ENCODE measurements around the gene CDR2.
A peak's percentile ranks its signal among the peaks of the same experiment; 100 is the strongest.

The CDR2 gene

DNA sequence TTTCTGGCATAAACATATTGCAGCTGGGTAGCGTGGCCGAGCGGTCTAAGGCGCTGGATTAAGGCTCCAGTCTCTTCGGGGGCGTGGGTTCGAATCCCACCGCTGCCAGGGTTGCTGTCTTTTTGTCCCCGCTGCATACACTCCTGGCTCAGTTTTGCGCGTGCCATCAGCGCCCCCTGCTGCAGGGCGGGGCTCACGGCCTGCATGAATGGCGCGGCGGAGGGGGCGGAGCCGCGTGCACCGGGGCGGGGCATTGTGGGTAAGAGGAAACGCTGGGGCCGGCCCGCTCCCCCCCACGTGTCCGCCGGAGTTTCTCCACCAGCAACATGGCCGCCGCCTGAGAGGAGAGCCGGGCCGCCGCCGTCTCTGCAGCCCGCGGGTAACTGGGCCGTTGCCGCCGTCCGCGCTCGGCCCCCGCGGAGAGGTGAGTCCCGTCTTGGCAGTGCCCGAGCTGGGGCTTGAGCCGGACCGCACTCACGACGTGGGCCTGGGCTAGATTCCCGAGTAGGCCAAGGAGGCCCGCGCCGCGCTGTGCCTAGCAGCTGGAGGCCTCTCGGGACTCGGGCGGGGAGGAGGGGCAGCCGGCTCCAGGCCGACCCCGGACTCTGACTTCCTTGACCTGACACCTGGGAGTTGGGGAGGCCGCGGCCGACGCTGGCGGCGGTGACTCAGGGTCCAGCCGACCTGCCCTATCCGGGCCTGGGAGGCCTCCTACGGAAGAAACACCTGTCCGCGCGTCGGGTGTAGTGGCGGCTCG, 77.1 kb downstream of the CDR2 start, which contains the start of gene POLR3E:
TSS of gene POLR3E (plus strand) at position 296 of the 757 bp plus-strand sequence. CDS start 5,560 bp downstream, outside the sequence.
- no peaks in the 10 kb centered on the region for H3K4me1 ChIP-seq (ENCODE audit: control insufficient read depth, insufficient read depth, low read length)
- peak within 1 kb of the TSS; percentile 98 for H3K4me3 ChIP-seq (ENCODE audit: low read depth, low read length)
- ChIA-PET POLR2A (interaction anchor here (0.6 to 1.7 kb wide), 5 partner anchors 90 to 106 kb away, joined by 3 to 9 read pairs (median 3); partner anchors contain the start of gene EEF2K), CTCF (interaction anchor here (0.6 to 1.8 kb wide), 9 partner anchors 9 to 136 kb away, joined by 3 to 9 read pairs (median 4); no protein-coding TSS in a partner anchor)
- H3K9me3 ChIP-seq (ENCODE audit: control insufficient read depth, insufficient read depth, low read depth, low read length) = no peaks in the 10 kb centered on the region
- peak within 1 kb of the TSS; percentile 88 for H3K27ac ChIP-seq (ENCODE audit: extremely low read depth, low read depth, low read length)
- H3K36me3 ChIP-seq (ENCODE audit: control insufficient read depth in 2 of 2, insufficient read depth in 1 of 2, low read length in 2 of 2) = peaks cover 8% of the 10 kb centered on the region in 2 experiments; a peak in 2 of 3 replicates
- TF ChIP-seq, protein P1, sequence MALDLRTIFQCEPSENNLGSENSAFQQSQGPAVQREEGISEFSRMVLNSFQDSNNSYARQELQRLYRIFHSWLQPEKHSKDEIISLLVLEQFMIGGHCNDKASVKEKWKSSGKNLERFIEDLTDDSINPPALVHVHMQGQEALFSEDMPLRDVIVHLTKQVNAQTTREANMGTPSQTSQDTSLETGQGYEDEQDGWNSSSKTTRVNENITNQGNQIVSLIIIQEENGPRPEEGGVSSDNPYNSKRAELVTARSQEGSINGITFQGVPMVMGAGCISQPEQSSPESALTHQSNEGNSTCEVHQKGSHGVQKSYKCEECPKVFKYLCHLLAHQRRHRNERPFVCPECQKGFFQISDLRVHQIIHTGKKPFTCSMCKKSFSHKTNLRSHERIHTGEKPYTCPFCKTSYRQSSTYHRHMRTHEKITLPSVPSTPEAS (tag by site-specific recombination; IDR thresholded peaks at IDR 0.05) = peak; percentile 62
- TF ChIP-seq ZNF146 (tag by site-specific recombination; IDR thresholded peaks at IDR 0.05) (no peak; the same call in 1 of the 2 replicates), ZNF10 (tag by site-specific recombination; IDR thresholded peaks at IDR 0.05) (0 out of 2 replicates have a peak, but pooled peaks have one; percentile 5), ZNF707 (tag by site-specific recombination; IDR thresholded peaks at IDR 0.05) (no peak), REPIN1 (tag by site-specific recombination; IDR thresholded peaks at IDR 0.05; ENCODE audit: low read depth) (peak; percentile 78), ZNF792 (tag by site-specific recombination; IDR thresholded peaks at IDR 0.05) (peak; percentile 85), ZNF596 (tag by site-specific recombination; IDR thresholded peaks at IDR 0.05) (0 out of 2 replicates have a peak, but pooled peaks have one; percentile 6), ZNF138 (tag by site-specific recombination; IDR thresholded peaks at IDR 0.05; ENCODE audit: borderline replicate concordance) (0 out of 2 replicates have a peak, but pooled peaks have one; percentile 41), ZNF324 (tag by site-specific recombination; IDR thresholded peaks at IDR 0.05) (peak; percentile 97), ZNF248 (tag by site-specific recombination; IDR thresholded peaks at IDR 0.05) (no peak), KLF7 (tag by site-specific recombination; IDR thresholded peaks at IDR 0.05; ENCODE audit: borderline replicate concordance) (peak; percentile 73), TRIM28 (IDR thresholded peaks at IDR 0.05; ENCODE audit: borderline replicate concordance, low read length) (0 out of 2 replicates have a peak, but pooled peaks have one; percentile 68), ZNF433 (tag by site-specific recombination; IDR thresholded peaks at IDR 0.05; ENCODE audit: low read depth) (no peak), ZNF366 (tag by site-specific recombination; conservative IDR thresholded peaks at IDR 0.05) (no peak), ZNF184 (tag by site-specific recombination; IDR thresholded peaks at IDR 0.05) (peak; percentile 78), ZNF416 (tag by site-specific recombination; IDR thresholded peaks at IDR 0.05) (no peak), ZNF555 (tag by site-specific recombination; conservative IDR thresholded peaks at IDR 0.05) (no peak), OSR2 (tag by site-specific recombination; IDR thresholded peaks at IDR 0.05) (peak; percentile 34; the same call in 1 of the 2 replicates)
- TF ChIP-seq, protein P2, sequence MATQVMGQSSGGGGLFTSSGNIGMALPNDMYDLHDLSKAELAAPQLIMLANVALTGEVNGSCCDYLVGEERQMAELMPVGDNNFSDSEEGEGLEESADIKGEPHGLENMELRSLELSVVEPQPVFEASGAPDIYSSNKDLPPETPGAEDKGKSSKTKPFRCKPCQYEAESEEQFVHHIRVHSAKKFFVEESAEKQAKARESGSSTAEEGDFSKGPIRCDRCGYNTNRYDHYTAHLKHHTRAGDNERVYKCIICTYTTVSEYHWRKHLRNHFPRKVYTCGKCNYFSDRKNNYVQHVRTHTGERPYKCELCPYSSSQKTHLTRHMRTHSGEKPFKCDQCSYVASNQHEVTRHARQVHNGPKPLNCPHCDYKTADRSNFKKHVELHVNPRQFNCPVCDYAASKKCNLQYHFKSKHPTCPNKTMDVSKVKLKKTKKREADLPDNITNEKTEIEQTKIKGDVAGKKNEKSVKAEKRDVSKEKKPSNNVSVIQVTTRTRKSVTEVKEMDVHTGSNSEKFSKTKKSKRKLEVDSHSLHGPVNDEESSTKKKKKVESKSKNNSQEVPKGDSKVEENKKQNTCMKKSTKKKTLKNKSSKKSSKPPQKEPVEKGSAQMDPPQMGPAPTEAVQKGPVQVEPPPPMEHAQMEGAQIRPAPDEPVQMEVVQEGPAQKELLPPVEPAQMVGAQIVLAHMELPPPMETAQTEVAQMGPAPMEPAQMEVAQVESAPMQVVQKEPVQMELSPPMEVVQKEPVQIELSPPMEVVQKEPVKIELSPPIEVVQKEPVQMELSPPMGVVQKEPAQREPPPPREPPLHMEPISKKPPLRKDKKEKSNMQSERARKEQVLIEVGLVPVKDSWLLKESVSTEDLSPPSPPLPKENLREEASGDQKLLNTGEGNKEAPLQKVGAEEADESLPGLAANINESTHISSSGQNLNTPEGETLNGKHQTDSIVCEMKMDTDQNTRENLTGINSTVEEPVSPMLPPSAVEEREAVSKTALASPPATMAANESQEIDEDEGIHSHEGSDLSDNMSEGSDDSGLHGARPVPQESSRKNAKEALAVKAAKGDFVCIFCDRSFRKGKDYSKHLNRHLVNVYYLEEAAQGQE (tag by site-specific recombination; IDR thresholded peaks at IDR 0.05) = peak; percentile 43; the same call in 1 of the 2 replicates
- TF ChIP-seq, protein P3, sequence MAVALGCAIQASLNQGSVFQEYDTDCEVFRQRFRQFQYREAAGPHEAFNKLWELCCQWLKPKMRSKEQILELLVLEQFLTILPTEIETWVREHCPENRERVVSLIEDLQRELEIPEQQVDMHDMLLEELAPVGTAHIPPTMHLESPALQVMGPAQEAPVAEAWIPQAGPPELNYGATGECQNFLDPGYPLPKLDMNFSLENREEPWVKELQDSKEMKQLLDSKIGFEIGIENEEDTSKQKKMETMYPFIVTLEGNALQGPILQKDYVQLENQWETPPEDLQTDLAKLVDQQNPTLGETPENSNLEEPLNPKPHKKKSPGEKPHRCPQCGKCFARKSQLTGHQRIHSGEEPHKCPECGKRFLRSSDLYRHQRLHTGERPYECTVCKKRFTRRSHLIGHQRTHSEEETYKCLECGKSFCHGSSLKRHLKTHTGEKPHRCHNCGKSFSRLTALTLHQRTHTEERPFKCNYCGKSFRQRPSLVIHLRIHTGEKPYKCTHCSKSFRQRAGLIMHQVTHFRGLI (tag by site-specific recombination; IDR thresholded peaks at IDR 0.05) = 0 out of 2 replicates have a peak, but pooled peaks have one; percentile 8
- TF ChIP-seq, protein P4, sequence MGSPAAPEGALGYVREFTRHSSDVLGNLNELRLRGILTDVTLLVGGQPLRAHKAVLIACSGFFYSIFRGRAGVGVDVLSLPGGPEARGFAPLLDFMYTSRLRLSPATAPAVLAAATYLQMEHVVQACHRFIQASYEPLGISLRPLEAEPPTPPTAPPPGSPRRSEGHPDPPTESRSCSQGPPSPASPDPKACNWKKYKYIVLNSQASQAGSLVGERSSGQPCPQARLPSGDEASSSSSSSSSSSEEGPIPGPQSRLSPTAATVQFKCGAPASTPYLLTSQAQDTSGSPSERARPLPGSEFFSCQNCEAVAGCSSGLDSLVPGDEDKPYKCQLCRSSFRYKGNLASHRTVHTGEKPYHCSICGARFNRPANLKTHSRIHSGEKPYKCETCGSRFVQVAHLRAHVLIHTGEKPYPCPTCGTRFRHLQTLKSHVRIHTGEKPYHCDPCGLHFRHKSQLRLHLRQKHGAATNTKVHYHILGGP (tag by site-specific recombination; IDR thresholded peaks at IDR 0.05) = no peak
- TF ChIP-seq, protein P5, sequence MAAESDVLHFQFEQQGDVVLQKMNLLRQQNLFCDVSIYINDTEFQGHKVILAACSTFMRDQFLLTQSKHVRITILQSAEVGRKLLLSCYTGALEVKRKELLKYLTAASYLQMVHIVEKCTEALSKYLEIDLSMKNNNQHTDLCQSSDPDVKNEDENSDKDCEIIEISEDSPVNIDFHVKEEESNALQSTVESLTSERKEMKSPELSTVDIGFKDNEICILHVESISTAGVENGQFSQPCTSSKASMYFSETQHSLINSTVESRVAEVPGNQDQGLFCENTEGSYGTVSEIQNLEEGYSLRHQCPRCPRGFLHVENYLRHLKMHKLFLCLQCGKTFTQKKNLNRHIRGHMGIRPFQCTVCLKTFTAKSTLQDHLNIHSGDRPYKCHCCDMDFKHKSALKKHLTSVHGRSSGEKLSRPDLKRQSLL (tag by site-specific recombination; IDR thresholded peaks at IDR 0.05) = peak; percentile 89
- TF ChIP-seq, protein P6, sequence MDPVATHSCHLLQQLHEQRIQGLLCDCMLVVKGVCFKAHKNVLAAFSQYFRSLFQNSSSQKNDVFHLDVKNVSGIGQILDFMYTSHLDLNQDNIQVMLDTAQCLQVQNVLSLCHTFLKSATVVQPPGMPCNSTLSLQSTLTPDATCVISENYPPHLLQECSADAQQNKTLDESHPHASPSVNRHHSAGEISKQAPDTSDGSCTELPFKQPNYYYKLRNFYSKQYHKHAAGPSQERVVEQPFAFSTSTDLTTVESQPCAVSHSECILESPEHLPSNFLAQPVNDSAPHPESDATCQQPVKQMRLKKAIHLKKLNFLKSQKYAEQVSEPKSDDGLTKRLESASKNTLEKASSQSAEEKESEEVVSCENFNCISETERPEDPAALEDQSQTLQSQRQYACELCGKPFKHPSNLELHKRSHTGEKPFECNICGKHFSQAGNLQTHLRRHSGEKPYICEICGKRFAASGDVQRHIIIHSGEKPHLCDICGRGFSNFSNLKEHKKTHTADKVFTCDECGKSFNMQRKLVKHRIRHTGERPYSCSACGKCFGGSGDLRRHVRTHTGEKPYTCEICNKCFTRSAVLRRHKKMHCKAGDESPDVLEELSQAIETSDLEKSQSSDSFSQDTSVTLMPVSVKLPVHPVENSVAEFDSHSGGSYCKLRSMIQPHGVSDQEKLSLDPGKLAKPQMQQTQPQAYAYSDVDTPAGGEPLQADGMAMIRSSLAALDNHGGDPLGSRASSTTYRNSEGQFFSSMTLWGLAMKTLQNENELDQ (tag by site-specific recombination; IDR thresholded peaks at IDR 0.05; ENCODE audit: low read depth) = no peak
- TF ChIP-seq, protein P7, sequence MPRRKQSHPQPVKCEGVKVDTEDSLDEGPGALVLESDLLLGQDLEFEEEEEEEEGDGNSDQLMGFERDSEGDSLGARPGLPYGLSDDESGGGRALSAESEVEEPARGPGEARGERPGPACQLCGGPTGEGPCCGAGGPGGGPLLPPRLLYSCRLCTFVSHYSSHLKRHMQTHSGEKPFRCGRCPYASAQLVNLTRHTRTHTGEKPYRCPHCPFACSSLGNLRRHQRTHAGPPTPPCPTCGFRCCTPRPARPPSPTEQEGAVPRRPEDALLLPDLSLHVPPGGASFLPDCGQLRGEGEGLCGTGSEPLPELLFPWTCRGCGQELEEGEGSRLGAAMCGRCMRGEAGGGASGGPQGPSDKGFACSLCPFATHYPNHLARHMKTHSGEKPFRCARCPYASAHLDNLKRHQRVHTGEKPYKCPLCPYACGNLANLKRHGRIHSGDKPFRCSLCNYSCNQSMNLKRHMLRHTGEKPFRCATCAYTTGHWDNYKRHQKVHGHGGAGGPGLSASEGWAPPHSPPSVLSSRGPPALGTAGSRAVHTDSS (tag by site-specific recombination; IDR thresholded peaks at IDR 0.05) = no peak
